22Rv1 (cell line): ENCODE data around the gene MAP7.

ENCODE experiments used
- ZFX ChIP-seq: fragments of 450-650 bp; IDR thresholded peaks from 2 replicates; pipeline ENCODE4 v1.6.1; 2017; ENCODE audit warnings: antibody characterized with exemption, borderline replicate concordance
- TF ChIP-seq, protein P1 (sequence below): fragments of 450-650 bp; IDR thresholded peaks from 2 replicates; pipeline ENCODE4 v1.5.1; 2017; ENCODE audit warnings: mild to moderate bottlenecking

DNA sequence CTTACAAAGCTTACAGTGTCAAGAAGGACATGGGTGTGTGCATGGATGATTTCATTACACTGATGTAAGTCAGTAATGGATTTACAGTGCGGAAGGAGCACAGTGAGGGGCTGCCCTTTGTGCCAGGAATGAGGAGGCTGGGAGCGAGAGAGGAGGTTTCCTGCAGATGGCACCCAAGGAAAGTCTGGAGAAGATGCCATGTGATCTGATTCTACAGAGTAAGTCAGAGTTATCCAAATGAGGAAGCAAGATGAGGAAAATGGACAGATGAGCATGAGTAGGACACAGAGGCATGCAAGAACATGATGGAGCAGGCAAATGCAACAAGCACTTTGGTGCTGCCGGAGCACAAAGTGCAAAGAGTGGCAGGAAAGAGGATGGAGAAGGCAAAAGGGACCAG is 29.7 kb downstream of the MAP7 start:
- TF ChIP-seq, protein P1, sequence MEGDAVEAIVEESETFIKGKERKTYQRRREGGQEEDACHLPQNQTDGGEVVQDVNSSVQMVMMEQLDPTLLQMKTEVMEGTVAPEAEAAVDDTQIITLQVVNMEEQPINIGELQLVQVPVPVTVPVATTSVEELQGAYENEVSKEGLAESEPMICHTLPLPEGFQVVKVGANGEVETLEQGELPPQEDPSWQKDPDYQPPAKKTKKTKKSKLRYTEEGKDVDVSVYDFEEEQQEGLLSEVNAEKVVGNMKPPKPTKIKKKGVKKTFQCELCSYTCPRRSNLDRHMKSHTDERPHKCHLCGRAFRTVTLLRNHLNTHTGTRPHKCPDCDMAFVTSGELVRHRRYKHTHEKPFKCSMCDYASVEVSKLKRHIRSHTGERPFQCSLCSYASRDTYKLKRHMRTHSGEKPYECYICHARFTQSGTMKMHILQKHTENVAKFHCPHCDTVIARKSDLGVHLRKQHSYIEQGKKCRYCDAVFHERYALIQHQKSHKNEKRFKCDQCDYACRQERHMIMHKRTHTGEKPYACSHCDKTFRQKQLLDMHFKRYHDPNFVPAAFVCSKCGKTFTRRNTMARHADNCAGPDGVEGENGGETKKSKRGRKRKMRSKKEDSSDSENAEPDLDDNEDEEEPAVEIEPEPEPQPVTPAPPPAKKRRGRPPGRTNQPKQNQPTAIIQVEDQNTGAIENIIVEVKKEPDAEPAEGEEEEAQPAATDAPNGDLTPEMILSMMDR: no peak
- no peak for TF ChIP-seq ZFX
